ENCODE data around the gene FNIP1.

DNA sequence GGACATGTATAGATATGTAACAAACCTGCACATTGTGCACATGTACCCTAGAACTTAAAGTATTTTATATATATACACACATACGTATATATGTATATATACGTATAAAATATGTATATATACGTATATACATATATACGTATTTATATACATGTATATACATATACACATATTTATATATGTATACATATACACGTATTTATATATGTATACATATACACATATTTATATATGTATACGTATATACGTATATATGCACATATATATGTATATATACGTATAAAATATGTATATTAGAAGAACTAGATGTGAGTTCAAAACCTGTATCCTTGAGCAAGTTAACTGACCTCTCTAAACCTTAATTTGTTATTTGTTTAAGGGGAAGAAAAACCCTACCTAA, 61.4 kb downstream of the FNIP1 start:
- TF ChIP-seq CTCF (IDR thresholded peaks at IDR 0.05) (no peak), EZH2 (IDR thresholded peaks at IDR 0.05; ENCODE audit: borderline replicate concordance, insufficient read depth, low read depth, low read length, poor library complexity, severe bottlenecking) (no peak)
